Esophagus squamous epithelium (tissue), 5 donors: Measurements from ENCODE around the gene LONRF2. TPM values are rescaled to one million over a fixed set of nuclear protein-coding genes. Genes with fewer than 3 reads are reported as not detected.

ENCODE experiments used
- DNase-seq: peaks from one replicate; lab custom pipeline; 2025; lab: John Stamatoyannopoulos, UW
- H3K27ac ChIP-seq, 4 donors: fragments of 200-600 bp; sonication (generic); one replicate each; pipeline ENCODE4 v1.5.1; 2016 to 2019; ENCODE audit warnings: mild to moderate bottlenecking in 1 of 4
- H3K27me3 ChIP-seq, 4 donors: fragments of 200-600 bp; sonication (generic); 1 replicate in 3 of 4; 2 replicates in 1 of 4; pipeline versions ENCODE4 v1.5.1 to v1.6.0; 2017 to 2021; ENCODE audit warnings: antibody characterized with exemption in 1 of 4
- H3K36me3 ChIP-seq, 3 donors: fragments of 200-600 bp; sonication (generic); one replicate each; pipeline ENCODE4 v1.5.1; 2016 to 2019
- H3K4me1 ChIP-seq, 3 donors: fragments of 200-600 bp; sonication (generic); one replicate each; pipeline ENCODE4 v1.5.1; 2017 to 2019
- H3K4me3 ChIP-seq, 4 donors: fragments of 200-600 bp; sonication (generic); 1 replicate in 3 of 4; 2 replicates in 1 of 4; pipeline ENCODE4 v1.5.1; 2016 to 2019; ENCODE audit warnings: mild to moderate bottlenecking in 2 of 4, moderate library complexity in 1 of 4
- H3K9me3 ChIP-seq, 3 donors: fragments of 200-600 bp; sonication (generic); one replicate each; pipeline ENCODE4 v1.5.1; 2016 to 2019
- CTCF ChIP-seq, 6 experiments: fragments of 450-650 bp in 4 of 6; fragments of 200-600 bp in 2 of 6; sonication (generic) in 2 of 6; IDR thresholded peaks; one replicate each; pipeline ENCODE4 v1.5.1; 2016 to 2019; ENCODE audit warnings: antibody characterized with exemption in 6 of 6, mild to moderate bottlenecking in 4 of 6, moderate library complexity in 4 of 6
- POLR2A ChIP-seq, 4 donors: fragments of 450-650 bp; IDR thresholded peaks; one replicate each; pipeline ENCODE4 v1.6.1; 2017; ENCODE audit warnings: antibody characterized with exemption in 4 of 4, mild to moderate bottlenecking in 4 of 4, moderate library complexity in 3 of 4
- WGBS, 2 donors: methylation state at CpG; one replicate each; pipeline ENCODE4 v1.1.5; 2018; 5-methylcytosine and 5-hydroxymethylcytosine counted together
- intact Hi-C: fragments of 100-400 bp; cut with DNase I; formaldehyde crosslinking; loops from one replicate; pipeline ENCODE4 v1.15.0; 2022
- total RNA-seq, 4 donors: library from RNA; depleted of rRNA; stranded (reverse); fragments of >200 nt; gene quantifications; one replicate each; pipeline ENCODE4 v1.1.0, GENCODE V29; 2016
- donor health status: DM: yes; HTN: yes; CAD: no.

Gene LONRF2
- total RNA-seq, 4 donors from 2014 or later = 0.42 to 6.1 (median 1.0) TPM

- Histone ChIP-seq H3K4me3 (no peak overlapping the region), H3K27ac (no peak overlapping the region), H3K27me3 (no peaks in the 10 kb centered on the region), H3K4me1 (peaks cover 0 to 8% (median 0%) of the 10 kb centered on the region in 3 donors), H3K36me3 (no peaks in the 10 kb centered on the region), H3K9me3 (no peaks in the 10 kb centered on the region)
- no peak for TF ChIP-seq POLR2A (IDR thresholded peaks at IDR 0.05)
- TF ChIP-seq CTCF (IDR thresholded peaks at IDR 0.05) = no peak
- WGBS, 2 donors = 79 to 88% methylated on average over 7 to 11 of the region's 11 CpGs
- DNase-seq = no peak
- intact Hi-C loops = no loop called here
Measured at GRCh38 chr2:100256416-100256815, 65.9 kb downstream of the LONRF2 start.

- no peak overlapping the region for H3K4me3 ChIP-seq
- WGBS, 2 donors = 83 to 87% methylated on average over 12 to 13 of the region's 16 CpGs
- H3K27me3 ChIP-seq = no peaks in the 10 kb centered on the region
- H3K36me3 ChIP-seq = no peaks in the 10 kb centered on the region
- H3K27ac ChIP-seq = no peak overlapping the region
- intact Hi-C loops = no loop called here
- TF ChIP-seq POLR2A (IDR thresholded peaks at IDR 0.05) (no peak), CTCF (IDR thresholded peaks at IDR 0.05) (no peak)
- no peak for DNase-seq
- no peaks in the 10 kb centered on the region for H3K9me3 ChIP-seq
- peaks cover 0 to 8% (median 0%) of the 10 kb centered on the region in 3 donors for H3K4me1 ChIP-seq
Measured at GRCh38 chr2:100254646-100255210, 67.6 kb downstream of the LONRF2 start.

- TF ChIP-seq POLR2A (IDR thresholded peaks at IDR 0.05) = no peak
- TF ChIP-seq CTCF (IDR thresholded peaks at IDR 0.05) = no peak
- no peak for DNase-seq
- Histone ChIP-seq H3K4me3 (no peak overlapping the region), H3K27ac (no peak overlapping the region), H3K36me3 (no peaks in the 10 kb centered on the region), H3K9me3 (no peaks in the 10 kb centered on the region), H3K4me1 (peaks cover 0 to 8% (median 0%) of the 10 kb centered on the region in 3 donors), H3K27me3 (no peaks in the 10 kb centered on the region)
- intact Hi-C loops = no loop called here
- 88 to 96% methylated on average over 5 of the region's 5 CpGs for whole genome bisulfite sequencing, 2 donors
Measured at GRCh38 chr2:100253786-100254185, 68.5 kb downstream of the LONRF2 start.

- no peak overlapping the region for H3K27ac ChIP-seq
- WGBS, 2 donors = 41 to 63% methylated on average over 10 to 11 of the region's 17 CpGs
- intact Hi-C loops = no loop called here
- H3K4me3 ChIP-seq = no peak overlapping the region
- H3K27me3 ChIP-seq = no peaks in the 10 kb centered on the region
- no peaks in the 10 kb centered on the region for H3K36me3 ChIP-seq
- no peak for DNase-seq
- H3K9me3 ChIP-seq = no peaks in the 10 kb centered on the region
- H3K4me1 ChIP-seq = peaks cover 0 to 7% (median 0%) of the 10 kb centered on the region in 3 donors
- TF ChIP-seq POLR2A (IDR thresholded peaks at IDR 0.05) (no peak), CTCF (IDR thresholded peaks at IDR 0.05) (no peak)
Measured at GRCh38 chr2:100252811-100253698, 69.2 kb downstream of the LONRF2 start.

DNA sequence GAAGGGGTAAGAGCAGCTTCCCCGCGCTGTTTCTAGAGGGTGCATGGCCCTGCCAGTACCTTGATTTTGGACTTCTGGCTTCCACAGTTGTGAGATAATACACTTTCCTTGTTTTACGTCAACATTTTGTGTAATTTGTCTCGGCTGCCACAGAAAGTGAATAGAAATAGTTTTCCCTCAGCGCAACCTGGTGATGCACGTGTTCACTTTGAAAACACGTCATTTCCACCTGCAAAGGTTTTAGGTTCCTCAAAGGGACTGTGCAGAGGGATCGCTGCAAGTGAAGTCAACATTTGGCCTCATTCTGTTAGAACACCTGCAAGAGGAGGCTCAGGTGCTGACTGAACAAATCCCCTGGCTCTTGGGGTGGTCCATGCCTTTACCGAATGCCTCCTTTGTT, 71.7 kb downstream of the LONRF2 start:
- WGBS, 2 donors = 86 to 92% methylated on average over 9 of the region's 9 CpGs
- DNase-seq = no peak

More for the DNA sequence above, 71.7 kb downstream of the LONRF2 start:
- Histone ChIP-seq H3K9me3 (no peaks in the 10 kb centered on the region), H3K27ac (no peak overlapping the region), H3K4me3 (no peak overlapping the region), H3K27me3 (peaks cover 0 to 5% (median 0%) of the 10 kb centered on the region in 4 donors), H3K36me3 (no peaks in the 10 kb centered on the region), H3K4me1 (no peaks in the 10 kb centered on the region)
- intact Hi-C loops = no loop called here
- TF ChIP-seq CTCF (IDR thresholded peaks at IDR 0.05) (no peak), POLR2A (IDR thresholded peaks at IDR 0.05) (no peak)
